Stimulated activated CD4-positive, alpha-beta T cell treated with anti-CD3 and anti-CD28 coated beads, Interleukin-1b, Interleukin-23, amount 100 ng/mL, for 24 hours (primary cell): ENCODE results near the gene ITGA7.

ENCODE experiments used
- DNase-seq, 4 experiments: peaks; one replicate each; pipeline ENCODE4 v3.0.0-alpha.2; 2020; ENCODE audit warnings: low read depth in 4 of 4, low spot score in 1 of 4

Gene ITGA7

GRCh38 chr12:55720071-55720564, 12.4 kb upstream of the ITGA7 start, which contains the start of gene RDH5:
TSS of gene RDH5 (plus strand) at chr12:55720393. CDS start at chr12:55721185, 792 bp downstream.
- no peak for DNase-seq

DNA sequence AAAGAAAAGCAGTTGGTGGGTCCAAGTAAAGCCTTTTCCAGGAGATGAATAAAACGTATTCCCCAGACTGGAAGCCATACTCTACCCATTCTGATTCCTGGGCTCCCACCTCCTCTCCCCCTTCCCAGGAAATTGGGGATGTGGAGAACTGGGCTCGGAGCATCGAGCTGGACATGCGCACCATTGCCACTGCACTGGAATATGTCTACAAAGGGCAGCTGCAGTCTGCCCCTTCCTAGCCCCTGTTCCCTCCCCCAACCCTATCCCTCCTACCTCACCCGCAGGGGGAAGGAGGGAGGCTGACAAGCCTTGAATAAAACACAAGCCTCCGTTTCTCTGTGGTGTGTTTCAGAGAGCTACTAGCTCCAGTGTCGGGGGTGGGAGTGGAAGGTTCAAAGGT, 11.7 kb upstream of the ITGA7 start:
- DNase-seq: no peak

DNA sequence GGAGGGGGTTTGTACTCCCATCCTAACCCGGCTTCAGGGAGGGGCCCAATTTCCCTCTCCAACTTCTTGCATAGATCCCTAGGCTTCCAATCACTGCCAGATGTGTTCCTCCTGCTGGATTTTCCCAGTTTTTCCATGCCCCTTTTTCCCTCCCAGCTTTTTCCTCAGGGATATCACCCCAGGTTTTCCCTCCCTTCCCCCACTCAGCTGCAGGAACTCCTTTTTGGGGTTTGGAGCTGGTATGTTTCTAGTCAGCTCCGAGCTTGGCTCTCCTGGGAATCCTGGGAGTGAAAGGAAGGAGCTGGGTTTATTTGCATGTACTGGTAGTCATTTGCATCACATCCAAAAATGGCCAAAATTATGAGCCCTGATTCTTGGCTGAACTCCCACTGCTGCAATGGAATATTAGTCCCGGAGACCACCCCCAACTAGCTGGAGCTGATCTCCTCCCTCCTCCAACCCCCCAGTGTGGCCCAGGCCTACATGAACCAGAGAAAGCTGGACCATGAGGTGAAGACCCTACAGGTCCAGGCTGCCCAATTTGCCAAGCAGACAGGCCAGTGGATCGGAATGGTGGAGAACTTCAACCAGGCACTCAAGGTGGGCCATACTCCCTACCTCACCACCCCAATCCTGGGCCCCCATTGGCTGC, 11.0 kb upstream of the ITGA7 start:
- no peak for DNase-seq

DNA sequence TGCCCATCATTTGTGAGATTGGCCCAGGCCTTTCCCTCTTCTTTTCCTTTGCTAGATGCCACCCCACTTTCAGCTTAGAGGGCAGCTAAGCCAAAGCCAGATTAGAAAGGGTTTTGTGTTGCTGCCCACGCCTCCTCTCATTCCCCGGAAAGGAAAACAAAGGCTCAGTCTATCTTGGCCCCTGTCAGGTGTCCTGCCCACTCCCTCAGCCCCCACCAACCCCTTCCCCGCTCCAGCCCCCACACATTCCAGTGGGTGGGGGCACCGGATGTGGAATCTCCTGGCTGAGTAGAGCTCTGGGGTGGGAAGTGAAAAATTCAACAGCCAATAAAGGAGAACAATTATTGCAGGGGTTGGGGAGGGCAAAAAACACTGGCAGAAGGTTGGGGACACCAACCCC, 10.3 kb upstream of the ITGA7 start:
- no peak for DNase-seq

GRCh38 chr12:55717011-55718007, 9.6 kb upstream of the ITGA7 start:
- no peak for DNase-seq

GRCh38 chr12:55716582-55716957, 8.9 kb upstream of the ITGA7 start:
- no peak for DNase-seq

GRCh38 chr12:55715833-55716581, 8.3 kb upstream of the ITGA7 start, which contains the start of gene BLOC1S1:
TSS of gene BLOC1S1 (plus strand) at chr12:55716046. CDS start at chr12:55716052, 6 bp downstream.
- DNase-seq: peak; percentile 90 to 96 (median 92)

- no peak for DNase-seq
Observed at GRCh38 chr12:55715169-55715764, 7.6 kb upstream of the ITGA7 start.

DNA sequence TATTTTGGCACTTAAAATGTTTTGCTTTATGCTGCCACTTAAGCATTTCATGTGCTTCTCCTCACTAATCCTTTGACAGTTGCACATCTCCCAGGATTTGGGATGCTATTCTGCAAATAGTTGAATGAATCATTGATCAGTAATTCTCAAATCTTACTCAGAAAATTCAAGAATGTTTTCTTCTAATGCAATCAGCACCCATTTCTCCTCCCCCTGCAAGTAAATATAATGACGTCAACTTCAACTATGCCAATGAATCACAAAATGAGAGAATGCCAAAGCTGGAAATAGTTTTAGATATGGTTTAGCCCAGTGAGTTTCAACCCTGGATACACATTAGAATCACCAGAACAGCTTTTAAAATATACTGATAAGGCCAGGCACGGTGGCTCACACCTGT, 6.0 kb upstream of the ITGA7 start:
- DNase-seq: no peak

GRCh38 chr12:55712700-55713415, 5.2 kb upstream of the ITGA7 start:
- DNase-seq: no peak

DNA sequence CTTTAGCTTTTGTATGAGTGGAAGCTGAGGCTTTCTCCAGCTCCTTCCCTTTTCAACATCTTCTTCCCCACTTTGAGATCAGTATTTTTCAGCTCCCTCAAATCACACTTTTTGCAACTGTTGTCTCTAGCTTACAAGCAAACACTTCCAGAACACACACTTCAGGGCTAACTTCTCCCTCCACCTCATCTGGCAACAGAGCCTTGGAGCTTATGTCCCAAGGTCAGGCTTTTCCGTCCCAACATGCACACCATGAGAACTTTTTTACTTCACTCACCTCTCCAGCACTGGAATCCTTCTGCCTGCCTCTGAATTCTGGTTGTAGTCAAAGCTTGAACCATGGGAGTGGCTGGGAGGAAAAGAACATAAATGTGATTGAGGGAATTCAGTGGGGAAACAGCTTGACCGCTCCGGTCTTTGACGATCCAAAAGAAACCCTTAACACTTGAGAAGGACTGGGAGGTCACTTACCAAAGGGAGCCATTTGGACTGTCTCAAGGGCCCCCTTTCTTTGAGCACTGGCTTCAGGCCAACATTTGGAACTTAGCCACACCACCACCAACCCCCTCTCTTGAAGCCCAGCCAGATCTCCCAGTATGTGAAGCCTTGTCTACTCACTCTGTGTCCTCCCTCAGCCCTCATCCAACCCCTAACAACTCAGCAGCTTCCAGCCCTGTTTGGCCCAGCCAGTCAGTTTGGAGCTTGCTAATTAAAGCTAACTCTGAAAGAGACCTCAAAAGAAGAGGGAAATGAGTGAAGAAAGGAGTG, 4.3 kb upstream of the ITGA7 start:
- DNase-seq: no peak

- DNase-seq: no peak
Observed at GRCh38 chr12:55708695-55709233, 1.1 kb upstream of the ITGA7 start.

GRCh38 chr12:55707219-55707671, 459 bp downstream of the ITGA7 start:
- no peak for DNase-seq

DNA sequence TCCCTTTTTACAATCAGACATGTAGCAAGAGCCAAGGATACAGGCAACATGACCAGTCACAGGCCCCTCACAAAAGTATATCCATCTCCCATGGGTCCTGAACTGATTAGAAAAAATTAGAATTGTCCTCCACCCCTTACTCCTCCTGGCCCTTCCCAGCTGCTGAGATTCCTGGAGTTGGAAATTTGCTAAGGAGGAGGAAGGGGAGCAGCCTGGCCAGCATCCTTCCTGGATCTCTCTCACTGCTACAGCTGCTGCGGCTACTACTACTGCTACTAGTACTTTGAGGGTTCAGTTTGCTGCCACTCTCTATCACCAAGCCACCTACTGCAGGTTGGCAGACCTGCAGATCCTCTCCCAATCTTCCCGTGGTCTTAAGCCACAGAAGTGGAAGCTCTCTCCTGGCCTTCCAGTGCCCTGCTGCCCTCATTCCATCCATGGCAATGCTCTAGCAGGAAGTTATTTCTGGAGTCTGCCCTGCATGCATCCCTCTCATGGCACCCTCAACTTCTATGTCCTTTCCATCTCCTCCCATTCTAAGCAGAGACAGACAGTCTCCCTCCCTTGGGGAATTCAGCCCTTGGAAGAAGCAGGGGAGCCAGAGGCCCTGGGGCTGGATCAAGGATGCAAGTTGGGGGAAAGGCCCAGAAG, 1.0 kb downstream of the ITGA7 start:
- DNase-seq: no peak

DNA sequence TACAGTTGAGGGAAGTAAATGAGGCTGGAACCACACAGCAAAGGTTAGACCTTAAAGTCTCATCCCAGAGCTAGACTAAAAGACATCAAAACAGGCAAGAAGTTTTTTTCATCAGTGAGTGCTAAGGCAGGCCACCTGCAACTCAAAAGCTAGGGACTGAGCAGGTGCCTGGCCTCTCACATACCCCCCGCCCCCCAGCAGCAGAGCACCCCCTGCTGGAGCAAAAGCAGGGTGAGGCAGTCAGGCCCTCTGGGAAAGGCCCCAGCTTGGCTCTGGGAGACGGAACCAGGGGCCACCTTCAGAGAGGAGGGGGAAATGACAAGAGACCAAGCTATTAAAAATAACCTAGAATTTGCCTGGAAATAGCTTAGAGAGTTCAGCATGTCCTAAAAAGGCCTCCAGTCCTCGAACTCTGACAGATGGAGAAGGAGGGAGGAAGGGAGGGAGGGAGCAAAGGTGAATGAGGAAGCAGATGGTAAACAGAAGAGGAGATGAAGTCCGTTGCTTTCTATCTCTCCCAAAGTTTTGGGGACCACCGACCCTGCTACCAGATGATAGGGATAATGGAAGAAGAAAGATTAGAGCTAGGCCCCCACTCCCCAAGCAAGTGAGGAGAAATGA, 1.8 kb downstream of the ITGA7 start:
- DNase-seq: no peak

DNA sequence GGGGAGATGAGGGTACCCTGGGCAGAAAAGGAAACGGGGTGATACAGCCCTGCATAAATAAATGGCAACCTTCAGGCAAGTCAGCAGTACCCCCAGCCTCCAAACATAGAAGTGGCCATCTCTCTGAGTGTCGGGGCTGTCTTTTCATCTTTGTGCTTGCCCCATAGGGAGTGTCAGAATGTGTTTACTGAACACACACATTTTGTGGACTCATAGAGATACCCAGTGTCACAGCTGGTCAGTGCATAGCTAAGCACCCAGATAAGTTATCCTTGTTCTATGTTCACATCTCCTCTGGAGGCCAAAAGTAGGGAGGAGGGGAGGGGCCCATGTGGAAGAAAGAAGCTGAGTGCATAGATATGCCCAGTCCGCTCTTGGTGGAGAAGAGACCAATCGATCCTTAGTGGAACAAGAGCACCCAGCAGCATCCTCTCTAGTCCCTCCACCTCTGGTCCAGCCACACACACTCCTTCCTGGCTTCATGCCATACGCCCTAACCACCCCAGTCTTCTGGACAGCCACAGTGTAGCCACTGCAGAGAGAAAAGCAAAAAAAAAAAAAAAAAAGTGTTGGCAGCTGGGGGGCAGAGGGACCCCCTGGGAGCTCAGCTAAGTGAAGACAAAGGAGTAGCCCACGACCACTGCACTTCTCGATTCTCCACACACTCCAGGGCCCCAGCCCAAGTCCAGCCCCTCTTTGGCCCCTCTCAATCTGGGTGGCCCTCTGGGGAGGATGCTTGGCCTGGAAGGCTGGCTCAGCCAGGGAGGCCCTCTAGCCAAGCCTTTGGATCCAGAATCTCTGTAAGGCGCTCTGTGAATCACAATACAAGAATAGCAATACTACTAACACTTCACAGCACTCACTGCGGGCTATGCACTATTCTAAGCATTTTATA, 2.6 kb downstream of the ITGA7 start:
- no peak for DNase-seq
